Endothelial cell (in vitro differentiated cells): ENCODE measurements around the gene KCNE2. TPM values are rescaled to one million over a fixed set of nuclear protein-coding genes. Genes with fewer than 3 reads are reported as not detected.

Source experiments
- DNase-seq: peaks from one replicate; pipeline ENCODE4 v3.0.0; 2021; ENCODE audit warnings: low spot score
- H3K27ac Mint-ChIP-seq: one replicate; pipeline ENCODE4 v1.8.0; 2021; ENCODE audit warnings: mixed read lengths, inconsistent platforms; ENCODE audit not compliant: unreplicated experiment
- H3K27me3 Mint-ChIP-seq: one replicate; pipeline ENCODE4 v1.8.0; 2021; ENCODE audit warnings: mild to moderate bottlenecking, moderate library complexity, mixed read lengths, inconsistent platforms; ENCODE audit not compliant: unreplicated experiment
- H3K36me3 Mint-ChIP-seq: one replicate; pipeline ENCODE4 v1.8.0; 2021; ENCODE audit warnings: mild to moderate bottlenecking, low read depth, mixed read lengths, inconsistent platforms; ENCODE audit not compliant: unreplicated experiment
- H3K4me1 Mint-ChIP-seq: one replicate; pipeline ENCODE4 v1.8.0; 2021; ENCODE audit warnings: mild to moderate bottlenecking, mixed read lengths, inconsistent platforms; ENCODE audit not compliant: unreplicated experiment
- H3K4me3 Mint-ChIP-seq: one replicate; pipeline ENCODE4 v1.8.0; 2021; ENCODE audit warnings: mild to moderate bottlenecking, mixed read lengths, inconsistent platforms; ENCODE audit not compliant: unreplicated experiment
- H3K9me3 Mint-ChIP-seq: one replicate; pipeline ENCODE4 v1.8.0; 2021; ENCODE audit warnings: mixed read lengths, inconsistent platforms; ENCODE audit not compliant: unreplicated experiment
- total RNA-seq: library from RNA; stranded (reverse); fragmentation: NEBNext Ultra II Directional; extraction: Animal tissue kit (Norgen Biotek cat#: 25700); gene quantifications from one replicate; pipeline ENCODE4 v1.2.1, GENCODE V29; 2021; ENCODE audit not compliant: unreplicated experiment
- TF ChIP-seq, protein P1 (sequence below): fragments of 200-600 bp; sonication (generic); IDR thresholded peaks from one replicate; pipeline ENCODE4 v1.5.0; 2021; ENCODE audit warnings: antibody characterized with exemption; ENCODE audit not compliant: unreplicated experiment

Gene KCNE2
- total RNA-seq, 1 donor from 2014 or later = not detected

DNA sequence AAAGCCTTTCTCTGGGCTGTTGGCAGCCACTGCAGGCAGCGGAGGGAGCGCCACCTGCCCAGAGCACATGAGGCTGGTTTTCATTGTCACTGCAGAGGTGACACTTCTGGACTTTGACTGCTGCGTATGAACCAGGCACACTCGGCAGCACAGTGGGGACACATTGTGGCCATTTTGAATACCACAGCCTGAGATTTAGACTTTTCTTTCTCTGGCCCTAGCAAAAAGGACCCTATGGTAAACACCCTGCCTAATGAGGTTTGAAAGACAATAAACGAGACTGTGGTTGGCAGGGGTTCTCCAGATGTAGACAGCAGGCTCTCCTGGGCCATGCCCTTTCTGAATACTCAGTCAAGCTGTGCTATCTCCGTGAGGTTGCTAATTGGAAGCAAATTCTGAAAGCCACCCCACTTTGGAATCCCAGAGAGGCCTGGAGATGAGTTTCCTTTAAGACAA, 12.0 kb upstream of the KCNE2 start:
- H3K36me3 Mint-ChIP-seq = no peaks in the 10 kb centered on the region
- no peaks in the 10 kb centered on the region for H3K9me3 Mint-ChIP-seq
- peak; percentile 36 for DNase-seq
- no peaks in the 10 kb centered on the region for H3K4me1 Mint-ChIP-seq
- H3K4me3 Mint-ChIP-seq = no peak overlapping the region
- H3K27ac Mint-ChIP-seq = no peak overlapping the region
- TF ChIP-seq, protein P1, sequence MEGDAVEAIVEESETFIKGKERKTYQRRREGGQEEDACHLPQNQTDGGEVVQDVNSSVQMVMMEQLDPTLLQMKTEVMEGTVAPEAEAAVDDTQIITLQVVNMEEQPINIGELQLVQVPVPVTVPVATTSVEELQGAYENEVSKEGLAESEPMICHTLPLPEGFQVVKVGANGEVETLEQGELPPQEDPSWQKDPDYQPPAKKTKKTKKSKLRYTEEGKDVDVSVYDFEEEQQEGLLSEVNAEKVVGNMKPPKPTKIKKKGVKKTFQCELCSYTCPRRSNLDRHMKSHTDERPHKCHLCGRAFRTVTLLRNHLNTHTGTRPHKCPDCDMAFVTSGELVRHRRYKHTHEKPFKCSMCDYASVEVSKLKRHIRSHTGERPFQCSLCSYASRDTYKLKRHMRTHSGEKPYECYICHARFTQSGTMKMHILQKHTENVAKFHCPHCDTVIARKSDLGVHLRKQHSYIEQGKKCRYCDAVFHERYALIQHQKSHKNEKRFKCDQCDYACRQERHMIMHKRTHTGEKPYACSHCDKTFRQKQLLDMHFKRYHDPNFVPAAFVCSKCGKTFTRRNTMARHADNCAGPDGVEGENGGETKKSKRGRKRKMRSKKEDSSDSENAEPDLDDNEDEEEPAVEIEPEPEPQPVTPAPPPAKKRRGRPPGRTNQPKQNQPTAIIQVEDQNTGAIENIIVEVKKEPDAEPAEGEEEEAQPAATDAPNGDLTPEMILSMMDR = peak; percentile 51
- peaks cover 2% of the 10 kb centered on the region for H3K27me3 Mint-ChIP-seq

DNA sequence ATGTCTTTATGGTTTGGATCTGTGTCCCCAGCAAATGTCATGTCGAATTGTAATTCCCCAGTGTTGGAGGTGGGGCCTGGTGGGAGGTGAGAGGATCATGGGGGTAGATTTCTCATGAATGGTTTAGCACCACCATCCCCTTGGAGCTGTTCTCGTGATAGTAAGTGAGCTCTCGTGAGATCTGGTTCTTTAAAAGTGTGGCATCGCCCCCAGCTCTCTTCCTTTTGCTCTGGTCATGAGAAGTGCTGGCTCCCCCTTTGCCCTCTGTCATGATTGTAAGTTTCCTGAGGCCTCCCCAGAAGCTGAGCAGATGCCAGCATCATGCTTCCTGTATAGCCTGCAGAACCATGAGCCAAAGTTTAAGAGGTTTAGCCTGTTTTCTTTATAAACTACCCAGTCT, 11.2 kb upstream of the KCNE2 start:
- Mint-ChIP-seq H3K36me3 (no peaks in the 10 kb centered on the region), H3K4me1 (no peaks in the 10 kb centered on the region), H3K4me3 (no peak overlapping the region), H3K9me3 (no peaks in the 10 kb centered on the region), H3K27me3 (peaks cover 2% of the 10 kb centered on the region), H3K27ac (no peak overlapping the region)
- DNase-seq = no peak
- TF ChIP-seq, protein P1 = no peak

DNA sequence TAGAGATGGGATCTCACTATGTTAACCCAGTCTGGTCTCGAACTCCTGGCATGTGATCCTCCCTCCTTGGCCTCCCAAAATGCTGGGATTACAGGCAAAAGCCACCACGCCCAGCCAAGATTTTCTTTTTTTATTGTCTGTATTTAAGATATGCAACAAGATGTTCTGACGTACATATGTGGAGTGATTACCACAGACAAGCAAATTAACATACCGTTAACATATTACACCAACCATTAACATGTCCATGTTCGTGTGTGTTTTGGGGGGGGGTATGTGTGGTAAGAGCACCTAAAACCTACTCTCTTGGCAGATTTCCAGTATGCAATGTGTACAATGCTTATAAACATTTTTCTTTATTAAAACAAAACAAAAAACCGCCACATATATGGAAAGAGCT, 10.6 kb upstream of the KCNE2 start:
- TF ChIP-seq, protein P1 = no peak
- Mint-ChIP-seq H3K4me1 (no peaks in the 10 kb centered on the region), H3K27ac (no peak overlapping the region), H3K4me3 (no peak overlapping the region), H3K36me3 (no peaks in the 10 kb centered on the region), H3K9me3 (no peaks in the 10 kb centered on the region), H3K27me3 (peaks cover 2% of the 10 kb centered on the region)
- DNase-seq = no peak

DNA sequence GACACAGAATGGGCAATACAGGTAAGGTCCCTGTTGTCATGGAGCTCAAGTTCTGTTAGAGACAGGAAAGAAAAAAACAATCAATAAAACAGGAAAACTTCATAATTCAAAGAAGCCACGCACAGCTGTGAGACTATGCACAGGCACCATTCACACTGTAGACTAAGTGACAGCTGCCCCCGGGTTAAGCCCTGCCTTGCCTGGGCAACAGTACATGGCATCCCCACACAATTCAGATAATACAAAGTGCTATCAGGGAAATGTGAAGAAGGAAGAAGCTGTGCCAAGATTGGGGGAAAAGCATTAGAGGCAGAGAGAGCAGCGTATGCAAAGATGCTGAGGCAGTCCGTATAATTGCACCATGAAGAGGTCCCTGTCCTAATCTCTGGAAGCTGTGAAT, 9.0 kb upstream of the KCNE2 start:
- Mint-ChIP-seq H3K27ac (no peak overlapping the region), H3K4me3 (no peak overlapping the region), H3K27me3 (no peaks in the 10 kb centered on the region), H3K9me3 (no peaks in the 10 kb centered on the region), H3K36me3 (no peaks in the 10 kb centered on the region), H3K4me1 (no peaks in the 10 kb centered on the region)
- no peak for DNase-seq
- TF ChIP-seq, protein P1 = no peak

GRCh38 chr21:34355570-34355969, 8.2 kb upstream of the KCNE2 start:
- TF ChIP-seq, protein P1 = no peak
- Mint-ChIP-seq H3K27me3 (no peaks in the 10 kb centered on the region), H3K4me3 (no peak overlapping the region), H3K4me1 (no peaks in the 10 kb centered on the region), H3K9me3 (no peaks in the 10 kb centered on the region), H3K36me3 (no peaks in the 10 kb centered on the region), H3K27ac (no peak overlapping the region)
- no peak for DNase-seq
